ENCODE results near the gene EDNRA.

DNA sequence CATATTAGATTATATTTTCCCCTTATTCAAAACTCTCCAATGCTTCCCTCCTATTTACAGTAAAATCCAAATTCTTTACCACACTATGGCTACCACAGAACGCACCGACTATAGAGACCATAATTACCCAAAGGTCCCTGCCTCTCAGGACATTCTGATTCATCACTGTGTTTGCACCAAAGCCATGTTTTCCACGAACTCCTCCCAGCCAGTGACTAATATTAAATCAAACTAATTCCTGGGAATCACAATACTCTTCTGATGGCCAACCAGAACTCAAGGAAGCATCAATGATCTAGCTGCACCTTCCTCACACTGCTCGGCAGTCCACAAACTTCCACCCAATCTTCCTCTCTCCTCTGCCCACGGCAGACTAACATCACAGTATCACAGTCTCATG, 24.2 kb upstream of the EDNRA start:
- TF ChIP-seq POLR2AphosphoS5 (IDR thresholded peaks at IDR 0.05; ENCODE audit: low read depth, low read length) (no peak), FOXP2 (optimal IDR thresholded peaks at IDR 0.05; ENCODE audit: borderline replicate concordance, extremely low read depth, extremely low read length, insufficient read depth) (no peak), SIN3A (IDR thresholded peaks at IDR 0.05; ENCODE audit: borderline replicate concordance, insufficient read depth, low read length) (no peak), REST (IDR thresholded peaks at IDR 0.05; ENCODE audit: insufficient read depth in 1 of 2, low read depth in 2 of 2, low read length in 2 of 2) (no peak), TAF1 (IDR thresholded peaks at IDR 0.05; ENCODE audit: borderline replicate concordance, insufficient read depth, low read length) (no peak)

Measured in PFSK-1 (cell line).